ENCODE data around the gene ADCY1. TPM values are rescaled to one million over a fixed set of nuclear protein-coding genes. Genes with fewer than 3 reads are reported as not detected.

Gene ADCY1
- total RNA-seq, 2 experiments from 2014 or later, result 0.02 to 0.07 TPM

GRCh38 chr7:45704683-45705016, 130.5 kb downstream of the ADCY1 start:
- CTCF ChIA-PET, result no interaction called here
- Mint-ChIP-seq H3K9me3 (no peaks in the 10 kb centered on the region), H3K36me3 (ENCODE audit: low read depth) (no peaks in the 10 kb centered on the region), H3K27me3 (peaks cover 1% of the 10 kb centered on the region), H3K27ac (no peak overlapping the region), H3K4me3 (no peak overlapping the region), H3K4me1 (ENCODE audit: low read depth) (no peaks in the 10 kb centered on the region)
- TF ChIP-seq, protein P1, sequence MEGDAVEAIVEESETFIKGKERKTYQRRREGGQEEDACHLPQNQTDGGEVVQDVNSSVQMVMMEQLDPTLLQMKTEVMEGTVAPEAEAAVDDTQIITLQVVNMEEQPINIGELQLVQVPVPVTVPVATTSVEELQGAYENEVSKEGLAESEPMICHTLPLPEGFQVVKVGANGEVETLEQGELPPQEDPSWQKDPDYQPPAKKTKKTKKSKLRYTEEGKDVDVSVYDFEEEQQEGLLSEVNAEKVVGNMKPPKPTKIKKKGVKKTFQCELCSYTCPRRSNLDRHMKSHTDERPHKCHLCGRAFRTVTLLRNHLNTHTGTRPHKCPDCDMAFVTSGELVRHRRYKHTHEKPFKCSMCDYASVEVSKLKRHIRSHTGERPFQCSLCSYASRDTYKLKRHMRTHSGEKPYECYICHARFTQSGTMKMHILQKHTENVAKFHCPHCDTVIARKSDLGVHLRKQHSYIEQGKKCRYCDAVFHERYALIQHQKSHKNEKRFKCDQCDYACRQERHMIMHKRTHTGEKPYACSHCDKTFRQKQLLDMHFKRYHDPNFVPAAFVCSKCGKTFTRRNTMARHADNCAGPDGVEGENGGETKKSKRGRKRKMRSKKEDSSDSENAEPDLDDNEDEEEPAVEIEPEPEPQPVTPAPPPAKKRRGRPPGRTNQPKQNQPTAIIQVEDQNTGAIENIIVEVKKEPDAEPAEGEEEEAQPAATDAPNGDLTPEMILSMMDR (IDR thresholded peaks at IDR 0.05), result no peak
- POLR2A ChIA-PET, result no interaction called here
- no peak for DNase-seq
- ATAC-seq, result no peak
- intact Hi-C loops (cut with micrococcal nuclease), result no loop called here

GRCh38 chr7:45708046-45708950, 134.1 kb downstream of the ADCY1 start:
- Mint-ChIP-seq H3K9me3 (no peaks in the 10 kb centered on the region), H3K27me3 (peaks cover 4% of the 10 kb centered on the region), H3K4me1 (ENCODE audit: low read depth) (no peaks in the 10 kb centered on the region), H3K36me3 (ENCODE audit: low read depth) (no peaks in the 10 kb centered on the region), H3K4me3 (no peak overlapping the region), H3K27ac (no peak overlapping the region)
- TF ChIP-seq, protein P1 (IDR thresholded peaks at IDR 0.05), result no peak
- ChIA-PET POLR2A (no interaction called here), CTCF (no interaction called here)
- DNase-seq, result no peak
- intact Hi-C loops (cut with micrococcal nuclease), result no loop called here
- no peak for ATAC-seq

GRCh38 chr7:45709168-45710042, 135.2 kb downstream of the ADCY1 start:
- no peak overlapping the region for H3K27ac Mint-ChIP-seq
- H3K36me3 Mint-ChIP-seq (ENCODE audit: low read depth), result no peaks in the 10 kb centered on the region
- no peaks in the 10 kb centered on the region for H3K4me1 Mint-ChIP-seq (ENCODE audit: low read depth)
- H3K4me3 Mint-ChIP-seq, result no peak overlapping the region
- intact Hi-C loops (cut with micrococcal nuclease), result no loop called here
- ChIA-PET POLR2A (interaction anchor here (0.8 kb wide), 1 partner anchor 148 kb away, joined by 3 read pairs; no protein-coding TSS in a partner anchor), CTCF (no interaction called here)
- H3K9me3 Mint-ChIP-seq, result no peaks in the 10 kb centered on the region
- no peak for ATAC-seq
- no peak for DNase-seq
- H3K27me3 Mint-ChIP-seq, result peaks cover 4% of the 10 kb centered on the region
- TF ChIP-seq, protein P1 (IDR thresholded peaks at IDR 0.05), result no peak

DNA sequence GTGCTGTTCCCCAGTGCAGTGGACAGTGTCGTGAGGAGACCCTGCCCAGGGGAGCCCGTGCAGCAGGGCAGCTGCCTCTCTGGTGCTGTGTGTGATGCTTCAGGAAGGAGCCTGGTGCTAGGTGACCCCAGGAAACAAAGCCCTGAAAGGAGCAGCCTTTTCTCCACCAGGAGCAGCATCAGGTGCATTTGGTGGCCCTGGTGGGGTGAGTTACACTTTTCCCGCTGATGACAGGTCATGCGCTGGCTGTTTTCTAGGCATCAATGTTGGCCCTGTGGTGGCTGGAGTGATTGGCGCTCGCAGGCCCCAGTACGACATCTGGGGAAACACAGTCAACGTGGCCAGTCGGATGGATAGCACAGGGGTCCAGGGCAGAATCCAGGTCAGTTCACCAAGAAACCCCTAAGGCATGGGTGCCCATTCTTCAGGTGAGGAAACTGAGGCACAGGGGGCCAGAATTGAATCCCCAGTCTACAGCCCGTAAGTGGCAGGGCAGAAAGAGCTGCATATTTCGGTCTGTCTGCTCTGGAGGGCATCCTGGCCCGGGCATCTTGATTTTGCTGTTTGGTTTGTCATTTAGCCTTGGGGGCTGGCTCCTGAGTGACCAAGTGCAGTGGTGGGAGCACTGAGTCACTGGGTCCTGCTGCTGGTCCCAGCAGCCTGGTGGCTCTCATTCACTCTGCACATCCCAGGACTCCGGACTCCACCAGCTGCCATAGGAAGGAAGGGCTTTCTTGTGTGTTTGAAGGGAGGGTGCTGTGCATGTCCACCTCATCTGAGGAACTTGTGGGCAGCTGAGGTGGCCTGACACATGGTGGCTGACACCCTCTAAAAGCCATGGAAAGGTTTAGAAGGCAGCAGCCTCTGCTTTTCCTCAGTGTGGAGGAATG, 136.3 kb downstream of the ADCY1 start:
- intact Hi-C loops (cut with micrococcal nuclease), result no loop called here
- DNase-seq, result no peak
- no peaks in the 10 kb centered on the region for H3K9me3 Mint-ChIP-seq
- H3K36me3 Mint-ChIP-seq (ENCODE audit: low read depth), result no peaks in the 10 kb centered on the region
- no peak for ATAC-seq
- TF ChIP-seq, protein P1 (IDR thresholded peaks at IDR 0.05), result no peak
- no peak overlapping the region for H3K27ac Mint-ChIP-seq
- peaks cover 4% of the 10 kb centered on the region for H3K27me3 Mint-ChIP-seq
- CTCF ChIA-PET, result no interaction called here
- H3K4me1 Mint-ChIP-seq (ENCODE audit: low read depth), result no peaks in the 10 kb centered on the region
- POLR2A ChIA-PET, result no interaction called here
- no peak overlapping the region for H3K4me3 Mint-ChIP-seq
